KMS-11 (cell line): Measurements from ENCODE around the gene PTCRA.

Experiments
- H2AFZ ChIP-seq: fragments of 200-600 bp; sonication (generic); 2 replicates; pipeline ENCODE4 v1.6.1; 2016; ENCODE audit warnings: antibody characterized with exemption, mixed run types, low read depth
- H3K27ac ChIP-seq: fragments of 200-600 bp; sonication (generic); 2 replicates; pipeline ENCODE4 v1.6.1; 2016; ENCODE audit warnings: mild to moderate bottlenecking, mixed run types
- H3K27me3 ChIP-seq: fragments of 200-600 bp; sonication (generic); 2 replicates; pipeline ENCODE4 v1.6.1; 2017; ENCODE audit warnings: mild to moderate bottlenecking, low read depth, mixed run types, moderate library complexity; ENCODE audit not compliant: insufficient read depth
- H3K36me3 ChIP-seq: fragments of 200-600 bp; sonication (generic); 2 replicates; pipeline ENCODE4 v1.6.1; 2017; ENCODE audit warnings: mild to moderate bottlenecking, mixed run types; ENCODE audit not compliant: insufficient read depth
- H3K4me1 ChIP-seq: fragments of 200-600 bp; sonication (generic); 2 replicates; pipeline ENCODE4 v1.6.1; 2016; ENCODE audit warnings: mild to moderate bottlenecking, low read depth, mixed run types; ENCODE audit not compliant: poor library complexity, severe bottlenecking
- H3K4me2 ChIP-seq: fragments of 200-600 bp; sonication (generic); 2 replicates; pipeline ENCODE4 v1.7.0; 2016; ENCODE audit warnings: mild to moderate bottlenecking, mixed run types
- H3K4me3 ChIP-seq: fragments of 200-600 bp; sonication (generic); IDR thresholded peaks from 2 replicates; pipeline ENCODE4 v1.6.1; 2017; ENCODE audit warnings: low read depth, low read length, mixed read lengths; ENCODE audit not compliant: insufficient read depth
- H3K79me2 ChIP-seq: fragments of 200-600 bp; sonication (generic); 2 replicates; pipeline ENCODE4 v1.6.1; 2016; ENCODE audit warnings: low read depth, mixed run types; ENCODE audit not compliant: insufficient read depth
- H3K9ac ChIP-seq: fragments of 200-600 bp; sonication (generic); 2 replicates; pipeline ENCODE4 v1.6.1; 2016; ENCODE audit warnings: mild to moderate bottlenecking, mixed run types
- H4K20me1 ChIP-seq: fragments of 200-600 bp; sonication (generic); 2 replicates; pipeline ENCODE4 v1.6.1; 2016; ENCODE audit warnings: mild to moderate bottlenecking, mixed run types; ENCODE audit not compliant: insufficient read depth
- CTCF ChIP-seq: fragments of 200-600 bp; sonication (generic); conservative IDR thresholded peaks from 2 replicates; pipeline ENCODE4 v1.6.1; 2017; ENCODE audit warnings: low read depth, mild to moderate bottlenecking, antibody characterized with exemption, low read length, moderate library complexity, mixed read lengths

PTCRA gene

GRCh38 chr6:42925248-42925857 lies 9.5 kb downstream of the PTCRA start:
- H3K36me3 ChIP-seq: no peaks in the 10 kb centered on the region
- no peak overlapping the region for H3K9ac ChIP-seq
- peaks cover 7% of the 10 kb centered on the region for H3K4me1 ChIP-seq
- no peak overlapping the region for H2AFZ ChIP-seq
- no peak overlapping the region for H3K27ac ChIP-seq
- H4K20me1 ChIP-seq: no peaks in the 10 kb centered on the region
- H3K79me2 ChIP-seq: peaks cover 3% of the 10 kb centered on the region; the same call in 1 of the 2 replicates
- no peak overlapping the region for H3K4me2 ChIP-seq
- no peak for TF ChIP-seq CTCF
- no peak overlapping the region for H3K4me3 ChIP-seq
- no peaks in the 10 kb centered on the region for H3K27me3 ChIP-seq

- peaks cover 18% of the 10 kb centered on the region for H3K4me1 ChIP-seq
- peak within 1 kb of the TSS; percentile 85 for H3K4me2 ChIP-seq
- peak within 1 kb of the TSS; percentile 54 for H3K9ac ChIP-seq
- no peak for TF ChIP-seq CTCF
- no peaks in the 10 kb centered on the region for H3K27me3 ChIP-seq
- peak within 1 kb of the TSS; percentile 86 for H3K27ac ChIP-seq
- no peak within 1 kb of the TSS for H3K4me3 ChIP-seq
- H4K20me1 ChIP-seq: no peaks in the 10 kb centered on the region
- peaks cover 34% of the 10 kb centered on the region for H3K79me2 ChIP-seq
- H2AFZ ChIP-seq: peak within 1 kb of the TSS; percentile 61
- H3K36me3 ChIP-seq: no peaks in the 10 kb centered on the region
These were observed 13.3 kb downstream of the PTCRA start, which contains the start of gene CNPY3 for GRCh38 chr6:42928986-42929820. CNPY3 (plus strand) TSS chr6:42929480; CDS start chr6:42929571, 91 bp downstream.

GRCh38 chr6:42929821-42930360 lies 14.0 kb downstream of the PTCRA start:
- Histone ChIP-seq H3K79me2 (peaks cover 34% of the 10 kb centered on the region), H3K4me1 (peaks cover 18% of the 10 kb centered on the region), H3K27ac (peak overlapping the region; percentile 86), H2AFZ (peak overlapping the region; percentile 61; the same call in 1 of the 2 replicates), H3K4me2 (peak overlapping the region; percentile 65), H3K9ac (peak overlapping the region; percentile 54), H3K36me3 (no peaks in the 10 kb centered on the region), H4K20me1 (no peaks in the 10 kb centered on the region), H3K4me3 (no peak overlapping the region), H3K27me3 (no peaks in the 10 kb centered on the region)
- no peak for TF ChIP-seq CTCF

GRCh38 chr6:42932412-42932811 lies 16.6 kb downstream of the PTCRA start:
- no peak overlapping the region for H3K9ac ChIP-seq
- H2AFZ ChIP-seq: no peak overlapping the region
- no peaks in the 10 kb centered on the region for H3K36me3 ChIP-seq
- no peaks in the 10 kb centered on the region for H3K27me3 ChIP-seq
- H3K4me1 ChIP-seq: peaks cover 18% of the 10 kb centered on the region
- H4K20me1 ChIP-seq: no peaks in the 10 kb centered on the region
- H3K79me2 ChIP-seq: peaks cover 34% of the 10 kb centered on the region
- H3K27ac ChIP-seq: no peak overlapping the region
- no peak for TF ChIP-seq CTCF
- no peak overlapping the region for H3K4me2 ChIP-seq
- no peak overlapping the region for H3K4me3 ChIP-seq
